Activated CD4-positive, alpha-beta T cell treated with anti-CD3 and anti-CD28 coated beads for 24 hours (primary cell): ENCODE data around the gene SLC39A11.
"Not testable (repeated sequence)": the region's sequence is repeated elsewhere in the genome, so short reads cannot be mapped to it uniquely, and the experiment has no call there.

Source experiments
- DNase-seq, 2 donors: peaks; one replicate each; pipeline ENCODE4 v3.0.0-alpha.2; 2020; ENCODE audit warnings: low read depth in 2 of 2

The SLC39A11 gene

DNA sequence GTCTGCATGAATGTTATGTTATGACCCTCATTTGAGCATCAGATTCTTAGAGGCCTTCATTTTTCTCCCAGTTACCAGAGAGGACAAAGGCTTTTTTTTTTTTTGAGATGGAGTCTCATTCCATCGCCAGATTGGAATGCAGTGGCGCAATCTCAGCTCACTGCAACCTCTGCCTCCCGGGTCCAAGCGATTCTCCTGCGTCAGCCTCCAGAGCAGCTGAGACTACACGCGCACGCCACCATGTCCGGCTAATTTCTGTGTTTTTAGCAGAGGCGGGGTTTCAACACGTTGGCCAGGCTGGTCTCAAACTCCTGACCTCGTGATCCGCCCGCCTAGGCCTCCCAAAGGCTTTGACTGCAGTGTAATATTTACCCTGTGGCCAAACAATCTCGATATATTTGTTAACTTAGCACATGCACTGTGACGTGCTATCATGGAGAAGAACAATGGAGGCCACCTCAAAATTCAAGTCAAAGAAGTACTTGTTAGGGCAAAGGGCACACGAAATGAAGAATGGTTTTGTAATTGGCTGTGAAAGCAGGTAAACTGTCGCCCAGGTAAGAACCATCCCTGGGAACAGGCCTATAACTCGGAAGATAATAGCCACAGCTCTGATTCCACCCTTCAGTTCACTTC is 303.4 kb downstream of the SLC39A11 start:
- no peak for DNase-seq

DNA sequence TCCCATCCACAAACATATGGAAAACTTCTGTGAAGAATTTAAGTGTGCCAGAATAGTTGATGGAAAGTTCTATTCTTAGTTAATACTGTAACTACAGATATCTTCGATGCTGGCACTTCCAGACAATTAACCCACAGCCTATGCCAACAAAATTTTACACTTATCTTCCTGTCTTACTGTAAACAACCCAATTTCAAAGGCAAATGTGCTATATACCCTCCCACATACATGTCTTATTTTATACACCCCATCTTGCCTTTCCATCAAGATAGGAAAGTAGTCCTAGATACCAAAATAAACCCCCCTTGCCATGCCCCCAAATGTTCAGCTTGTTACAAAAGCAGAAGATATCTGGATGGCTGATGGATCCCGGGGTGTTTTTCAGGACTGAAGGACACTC is 306.3 kb downstream of the SLC39A11 start:
- no peak for DNase-seq

DNA sequence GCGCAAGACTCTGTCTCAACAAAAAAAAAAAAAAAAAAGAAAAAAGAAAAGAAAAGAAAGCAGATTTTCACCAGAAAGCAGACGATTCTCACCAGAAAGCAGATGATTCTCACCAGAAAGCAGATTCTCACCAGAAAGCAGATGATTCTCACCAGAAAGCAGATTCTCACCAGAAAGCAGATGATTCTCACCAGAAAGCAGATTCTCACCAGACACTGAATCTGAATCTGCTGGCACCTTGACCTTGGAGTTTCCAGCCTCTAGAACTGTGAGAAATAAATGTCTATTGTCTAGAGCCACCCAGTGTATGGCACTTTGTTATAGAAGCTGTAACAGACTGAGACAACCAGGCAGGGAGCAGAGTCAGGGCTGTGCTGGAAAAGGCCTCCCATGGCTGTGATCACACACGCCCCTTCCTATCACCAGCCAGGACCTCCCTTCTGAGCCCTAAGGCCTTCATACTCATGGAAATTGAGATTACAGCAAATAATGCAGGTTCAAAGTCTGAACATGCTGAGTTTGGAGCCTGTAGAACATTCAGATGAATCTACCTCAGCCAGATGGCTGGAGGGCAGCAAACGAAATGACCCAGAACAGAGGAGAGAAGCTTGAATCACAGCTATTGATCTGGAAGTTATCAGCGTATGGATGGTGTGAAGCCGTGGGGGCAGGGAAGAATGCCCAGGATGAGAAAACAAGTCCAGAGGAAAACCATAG is 309.3 kb downstream of the SLC39A11 start:
- no peak for DNase-seq

DNA sequence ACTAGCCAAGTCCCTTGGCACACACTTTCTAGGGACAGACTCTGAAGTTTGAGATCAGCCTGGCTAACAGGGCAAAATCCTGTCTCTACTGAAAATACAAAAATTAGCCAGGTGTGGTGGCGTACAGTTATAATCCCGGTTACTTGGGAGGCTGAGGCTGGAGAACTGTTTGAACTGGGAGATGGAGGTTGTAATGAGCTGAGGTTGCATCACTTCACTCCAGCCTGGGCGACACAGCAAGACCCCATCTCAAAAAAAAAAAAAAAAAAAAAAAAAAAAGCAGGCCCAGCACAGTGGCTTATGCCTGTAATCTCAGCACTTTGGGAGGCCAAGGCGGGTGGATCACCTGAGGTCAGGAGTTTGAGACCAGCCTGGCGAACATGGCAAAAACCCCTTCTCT is 310.1 kb downstream of the SLC39A11 start:
- not testable (repeated sequence) for DNase-seq

DNA sequence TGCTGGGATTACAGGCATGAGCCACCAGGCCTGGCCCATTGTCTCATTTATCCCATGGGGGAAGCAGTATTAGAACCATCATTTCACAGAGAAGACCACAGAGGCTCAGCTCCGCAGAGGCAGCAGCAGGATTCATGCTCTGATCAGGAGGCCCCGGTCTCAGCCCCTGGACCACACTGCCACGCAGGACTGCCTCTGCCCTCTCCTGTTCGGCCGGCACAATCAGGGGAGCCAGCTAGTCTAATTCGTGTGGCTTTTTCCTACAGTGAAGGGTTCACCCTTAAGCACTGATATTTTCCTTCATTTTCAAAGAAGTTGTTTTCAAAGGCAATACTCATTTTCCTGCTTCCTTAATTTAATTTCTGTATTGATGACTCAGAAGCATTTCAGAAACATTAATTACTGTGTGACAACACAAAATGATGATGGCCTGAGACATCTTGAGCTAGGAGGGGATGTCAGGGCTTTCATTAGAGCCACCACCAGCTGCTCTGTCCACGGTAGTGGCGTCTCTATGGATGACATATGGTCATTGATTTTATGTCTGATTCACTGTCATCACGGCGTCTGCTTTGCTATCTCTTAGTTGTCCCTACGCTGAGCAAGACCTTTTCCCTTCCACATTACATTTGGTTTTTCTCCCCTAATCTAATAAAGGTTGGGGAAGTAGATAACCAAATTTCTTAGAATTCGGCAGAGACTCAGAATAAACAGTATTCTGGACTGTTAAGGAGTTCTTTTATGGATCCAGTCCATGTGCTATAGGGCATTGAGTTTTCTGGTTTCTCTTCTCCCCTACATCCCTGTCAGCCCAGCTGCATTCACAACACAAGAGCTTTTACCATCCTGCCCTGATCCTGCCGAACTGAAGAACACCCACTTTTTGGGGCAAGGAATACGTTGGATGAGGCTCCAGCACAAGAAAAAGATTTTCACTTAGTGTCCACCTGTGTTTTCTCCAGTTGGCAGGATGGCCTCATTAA is 314.0 kb downstream of the SLC39A11 start:
- DNase-seq = no peak

DNA sequence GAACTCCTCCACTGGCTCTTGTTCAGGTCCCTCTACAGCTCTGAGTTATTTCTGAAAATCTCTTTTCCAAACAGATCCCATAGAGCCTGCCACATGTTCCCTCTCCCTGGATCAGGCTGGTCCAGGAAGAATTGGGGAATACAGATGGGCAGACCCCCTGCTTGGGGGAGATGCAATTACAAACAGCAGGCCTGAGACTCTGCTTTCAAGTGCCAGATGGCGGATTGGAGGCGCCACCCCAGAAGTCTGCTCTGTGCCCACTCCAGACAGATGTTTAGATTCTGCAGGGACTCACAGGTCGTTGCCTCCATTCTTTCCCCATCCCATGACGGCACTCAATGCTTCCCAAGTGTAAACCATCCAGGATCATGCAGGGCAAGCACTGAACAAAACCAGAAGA is 316.6 kb downstream of the SLC39A11 start:
- no peak for DNase-seq

DNA sequence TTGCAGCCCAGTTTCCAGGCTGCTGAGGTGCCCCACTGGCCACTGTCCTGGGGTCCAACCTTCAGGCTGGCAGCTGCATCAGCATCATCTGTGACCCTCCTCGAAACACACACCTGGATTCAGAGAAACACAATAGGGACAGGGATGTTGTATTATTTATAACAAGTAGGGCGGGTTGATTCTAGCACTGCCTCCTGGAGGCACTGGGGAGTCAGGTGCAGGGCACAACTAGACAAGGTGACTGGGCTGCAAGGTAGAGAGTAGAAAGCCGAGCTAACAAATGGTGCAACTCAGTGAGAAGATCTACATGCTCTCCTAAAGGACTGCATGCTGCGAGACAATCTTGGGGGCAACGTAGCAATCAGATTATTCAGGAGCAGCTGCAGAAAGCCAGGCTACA is 317.3 kb downstream of the SLC39A11 start:
- no peak for DNase-seq

DNA sequence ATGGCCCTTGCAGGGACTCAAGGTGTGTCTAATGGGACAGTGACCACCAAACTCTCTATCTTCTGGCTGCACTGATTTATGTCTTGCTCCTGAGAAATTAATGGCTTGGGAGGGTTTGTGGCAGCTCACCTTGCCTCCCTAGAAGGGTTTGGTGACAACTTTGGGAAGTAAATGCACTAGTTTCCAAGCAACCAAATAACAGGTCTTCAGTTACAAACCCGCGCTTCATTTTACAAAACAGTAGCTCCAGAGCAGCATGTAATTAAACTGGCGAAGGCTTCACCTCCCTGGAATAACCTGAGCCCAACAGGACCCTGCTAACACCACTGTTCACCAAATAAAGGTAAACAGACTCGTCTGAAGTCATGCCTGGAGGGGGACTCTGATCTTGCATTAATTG is 318.3 kb downstream of the SLC39A11 start:
- no peak for DNase-seq

DNA sequence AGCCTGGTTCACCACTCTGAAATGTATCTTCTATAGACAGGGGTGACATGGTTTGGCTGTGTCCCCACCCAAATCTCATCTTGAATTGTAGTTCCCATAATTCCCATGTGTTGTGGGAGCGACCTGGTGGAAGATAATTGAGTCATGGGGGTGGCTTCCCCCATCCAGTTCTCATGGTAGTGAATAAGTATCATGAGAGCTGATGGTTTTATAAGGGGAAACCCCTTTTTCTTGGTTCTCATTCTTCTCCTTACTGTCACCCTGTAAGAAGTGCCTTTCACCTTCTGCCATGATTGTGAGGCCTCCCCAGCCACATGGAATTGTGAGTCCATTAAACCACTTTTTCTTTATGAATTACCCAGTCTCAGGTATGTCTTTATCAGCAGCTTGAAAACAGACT is 319.3 kb downstream of the SLC39A11 start:
- DNase-seq = not testable (repeated sequence)

DNA sequence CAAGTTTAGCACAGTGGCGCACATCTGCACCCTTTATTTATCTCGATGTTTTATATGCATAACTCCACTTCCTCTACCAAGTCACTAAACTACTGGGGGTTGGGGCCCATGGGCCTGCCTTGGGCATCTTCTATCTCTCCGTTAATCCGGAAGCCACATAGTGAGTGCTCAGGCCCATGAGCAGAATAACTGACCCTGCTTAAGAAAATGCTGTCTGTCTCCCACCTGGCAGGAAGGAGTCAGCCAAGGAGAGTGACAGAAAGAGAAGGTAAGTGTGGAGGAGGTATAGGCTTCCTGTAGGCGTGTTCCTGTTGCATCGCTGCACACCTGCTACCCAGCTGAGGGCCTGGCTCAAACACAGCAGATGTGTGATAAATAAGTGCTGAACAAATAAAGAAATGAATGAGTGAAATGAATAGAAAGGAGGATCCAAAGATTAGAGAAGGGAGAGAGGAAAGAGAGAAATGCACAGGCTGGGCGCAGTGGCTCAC is 320.1 kb downstream of the SLC39A11 start:
- no peak for DNase-seq

DNA sequence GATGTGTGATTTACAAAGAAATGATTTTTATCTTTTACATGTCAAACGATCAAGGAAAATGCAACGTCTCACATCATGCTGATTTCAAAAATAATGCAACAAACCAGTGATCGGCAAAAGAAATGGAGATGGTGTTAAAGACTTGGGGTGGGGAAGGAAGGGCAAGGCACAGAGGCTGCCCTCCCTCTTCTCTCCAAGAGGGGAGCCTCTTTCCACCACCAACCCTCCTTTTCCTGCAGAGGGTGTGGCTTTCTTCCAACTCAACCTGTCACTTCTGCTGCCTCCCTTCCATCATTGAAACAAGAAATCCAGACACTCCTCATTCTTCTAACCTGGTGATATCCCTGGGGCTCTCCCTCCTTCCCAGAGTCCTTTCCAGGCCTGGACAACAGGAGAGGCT is 320.8 kb downstream of the SLC39A11 start:
- no peak for DNase-seq

DNA sequence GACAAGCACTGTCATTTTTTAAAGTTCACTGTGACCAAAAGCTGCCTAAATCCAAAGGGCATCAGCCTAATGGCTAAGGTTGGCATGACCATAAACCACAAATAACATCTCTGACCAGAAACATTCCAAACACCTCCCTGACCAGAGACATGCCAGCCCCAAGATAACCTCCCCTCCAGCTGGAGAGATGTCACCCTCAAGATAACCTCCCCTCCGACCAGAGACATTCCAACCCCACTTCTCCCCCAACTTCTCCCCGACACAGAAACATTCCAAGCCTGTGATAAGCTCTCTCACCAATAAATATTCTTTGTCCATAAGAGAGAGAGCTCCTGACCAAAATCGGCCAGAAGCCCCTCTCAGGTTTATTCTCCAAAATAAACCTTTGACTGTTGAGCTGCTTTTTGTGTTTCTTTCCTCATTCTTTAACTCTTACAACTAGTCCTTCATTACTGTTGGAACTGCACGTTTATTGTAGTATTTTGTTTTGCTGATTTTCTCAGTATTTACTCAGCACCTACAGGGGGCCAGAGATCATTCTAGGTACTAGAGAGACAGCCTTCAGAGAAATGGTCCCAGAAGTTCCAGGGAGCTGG is 325.6 kb downstream of the SLC39A11 start:
- no peak for DNase-seq

DNA sequence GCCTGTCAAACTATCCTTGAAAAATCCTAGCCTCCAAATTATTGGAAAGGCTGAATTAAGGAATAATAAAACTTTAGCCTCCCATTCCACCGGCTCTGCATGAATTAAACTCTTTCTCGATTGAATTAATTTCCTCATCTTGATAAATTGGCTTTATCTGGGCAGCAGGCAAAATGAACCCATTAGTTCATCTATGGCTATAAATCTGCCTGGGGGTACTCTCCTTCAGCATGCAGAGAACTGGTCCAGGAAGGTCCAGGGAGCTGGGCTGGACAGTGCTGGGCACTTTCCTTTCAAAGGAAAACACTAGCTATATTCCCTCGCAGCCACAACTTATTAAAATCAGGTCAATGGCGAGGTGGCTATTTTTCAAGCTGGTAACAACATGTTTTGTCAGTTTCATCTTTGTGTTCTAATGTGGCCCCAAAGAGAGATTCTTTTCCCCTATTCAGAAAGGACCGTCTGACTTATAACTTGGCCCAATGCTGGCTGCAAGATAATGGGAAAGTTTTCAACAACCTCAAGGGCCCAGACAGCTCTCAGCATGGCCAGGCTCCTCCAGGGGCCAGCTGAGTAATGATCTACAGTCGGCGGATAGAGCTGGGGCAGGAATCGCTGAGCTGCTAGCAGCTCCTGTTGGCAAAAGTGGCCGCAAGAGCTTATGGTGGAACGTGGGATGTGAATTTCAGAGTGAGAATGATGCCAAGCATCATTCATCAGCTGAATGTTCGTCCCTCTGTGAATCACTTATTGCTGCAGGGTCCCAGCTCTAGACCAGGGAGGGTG is 326.9 kb downstream of the SLC39A11 start:
- DNase-seq = no peak

DNA sequence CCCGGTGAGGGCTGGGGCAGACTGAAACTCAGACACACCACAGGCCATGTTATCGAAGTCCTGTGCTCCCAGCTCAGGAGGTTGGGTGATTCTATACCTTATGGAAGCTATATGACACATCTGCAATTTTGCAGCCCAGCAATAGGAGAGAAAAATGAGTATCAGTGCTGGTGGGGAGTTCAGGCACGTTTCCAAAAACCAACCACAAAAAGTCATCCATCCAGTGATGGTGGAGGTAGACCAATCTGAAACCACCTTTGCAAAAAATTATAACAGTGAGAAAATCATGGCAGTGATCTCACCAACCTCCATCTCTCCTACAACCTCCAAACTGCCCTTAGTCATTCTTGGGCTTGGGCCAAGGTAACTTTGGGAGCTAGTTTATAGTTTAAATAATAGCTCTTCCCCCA is 327.9 kb downstream of the SLC39A11 start:
- DNase-seq = no peak

DNA sequence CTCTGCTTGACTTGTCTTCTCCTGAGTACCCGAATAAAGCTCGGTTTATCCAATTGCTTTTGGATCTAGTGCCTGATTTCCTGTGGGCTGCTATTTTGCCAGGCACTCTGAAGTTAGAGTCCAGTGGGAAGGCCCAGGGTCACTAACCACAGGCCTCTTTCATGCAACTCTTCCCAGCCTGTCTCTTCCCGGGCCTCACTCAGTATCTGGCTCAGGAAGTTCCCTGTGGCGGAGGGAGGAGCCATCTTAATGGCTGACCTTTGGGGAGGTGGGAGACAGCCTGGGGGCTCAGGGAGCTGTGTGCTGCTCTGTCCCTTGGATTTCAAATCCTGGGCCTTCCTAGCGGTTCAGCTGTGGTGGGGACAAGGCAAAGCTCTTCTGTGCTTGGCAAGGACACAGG is 328.5 kb downstream of the SLC39A11 start:
- DNase-seq = no peak

DNA sequence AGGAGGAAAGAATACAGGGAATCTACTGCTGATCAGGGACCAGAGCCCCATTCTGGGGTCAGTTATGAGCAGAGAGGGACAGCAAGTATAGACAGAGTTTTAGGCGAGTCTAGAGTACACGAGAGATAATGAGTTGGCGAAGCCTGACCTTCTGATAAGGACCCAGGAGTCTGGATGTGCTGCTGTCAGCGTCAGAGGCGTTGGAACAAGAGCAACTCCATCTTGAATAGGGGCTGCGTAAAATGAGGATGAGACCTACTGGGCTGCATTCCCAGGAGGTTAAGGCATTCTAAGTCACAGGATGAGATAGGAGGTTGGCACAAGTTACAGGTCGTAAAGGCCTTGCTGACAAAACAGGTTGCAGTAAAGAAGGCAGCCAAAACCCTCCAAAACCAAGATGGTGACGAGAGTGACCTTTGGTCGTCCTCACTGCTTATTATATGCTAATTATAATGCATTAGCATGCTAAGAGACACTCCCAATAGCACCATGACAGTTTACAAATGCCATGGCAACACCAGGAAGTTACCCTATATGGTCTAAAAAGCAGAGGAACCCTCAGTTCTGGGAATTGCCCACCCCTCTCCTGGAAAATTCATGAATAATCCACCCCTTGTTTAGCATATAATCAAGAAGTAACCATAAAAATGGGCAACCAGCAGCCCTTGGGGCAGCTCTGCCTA is 330.5 kb downstream of the SLC39A11 start:
- DNase-seq = not testable (repeated sequence)

DNA sequence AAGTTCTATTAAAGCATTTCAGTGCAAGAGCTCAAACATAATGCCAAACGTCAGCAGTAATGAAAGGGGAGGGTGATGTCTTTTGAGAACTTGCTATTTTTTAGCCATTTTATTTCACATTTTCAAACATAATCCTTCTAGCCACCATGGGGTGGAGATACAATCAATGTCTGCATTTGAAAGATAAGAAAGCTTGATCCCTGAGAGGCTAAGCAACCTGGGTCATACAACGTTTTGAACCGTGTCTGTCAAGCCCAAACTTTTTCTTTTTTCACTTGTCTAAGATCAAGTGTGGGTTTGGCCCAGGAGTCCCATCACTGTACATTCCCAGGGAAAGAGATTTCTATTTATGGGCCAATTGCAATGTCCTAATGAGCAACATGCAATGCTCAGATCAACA is 331.1 kb downstream of the SLC39A11 start:
- no peak for DNase-seq

DNA sequence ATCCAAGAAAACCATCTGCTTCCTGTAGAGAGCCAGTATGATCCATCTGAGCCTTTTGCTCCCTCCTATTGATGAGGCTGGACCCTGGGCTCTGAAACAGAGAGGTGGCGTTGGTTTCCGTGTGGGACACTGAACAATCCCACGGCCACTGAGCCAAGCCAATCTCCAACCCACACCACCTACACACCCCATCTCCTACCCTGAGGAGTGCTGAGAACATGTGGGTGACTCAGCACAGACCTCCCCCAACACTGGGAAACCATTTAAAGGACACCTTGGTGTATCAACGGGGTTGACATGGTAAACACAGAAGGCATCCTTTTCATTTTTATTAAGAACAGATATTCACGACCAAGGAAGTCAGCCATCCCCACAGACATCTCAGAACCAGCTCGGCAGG is 332.1 kb downstream of the SLC39A11 start:
- DNase-seq = no peak

DNA sequence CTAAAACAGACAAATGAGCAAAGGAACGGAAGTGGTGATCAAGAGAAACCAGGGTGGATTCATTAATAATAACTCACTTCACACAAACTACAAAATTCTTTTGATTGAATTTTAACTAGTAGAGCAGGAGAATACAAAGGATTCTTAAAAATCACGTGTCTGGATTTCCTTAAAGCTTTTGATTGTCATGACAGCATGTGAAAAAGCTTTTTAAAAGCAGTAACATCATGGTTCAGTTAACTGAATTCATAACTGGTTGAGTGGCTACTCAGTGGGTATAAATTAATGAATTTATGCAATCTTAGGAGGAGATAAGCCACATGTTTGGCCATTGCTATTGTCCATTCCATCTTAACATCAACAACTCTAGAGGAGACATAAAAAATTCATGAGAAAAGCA is 333.2 kb downstream of the SLC39A11 start:
- no peak for DNase-seq

DNA sequence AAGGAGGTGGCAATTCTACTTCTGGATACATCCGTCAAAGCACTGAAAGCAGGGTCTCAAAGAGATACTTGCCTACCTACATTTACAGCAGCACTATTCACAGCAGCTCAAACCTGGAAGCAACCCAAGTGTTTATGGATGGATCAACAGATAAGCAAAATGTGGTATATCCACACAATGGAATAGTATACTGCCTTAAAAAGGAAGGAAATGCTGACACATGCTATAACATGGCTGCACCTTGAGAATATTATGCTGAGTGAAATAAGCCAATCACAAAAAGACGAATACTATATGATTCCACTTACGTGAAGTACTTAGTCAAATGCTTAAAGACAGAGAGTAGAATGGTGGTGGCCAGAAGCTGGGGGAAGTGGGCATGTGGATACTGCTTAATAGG is 336.2 kb downstream of the SLC39A11 start:
- no peak for DNase-seq

DNA sequence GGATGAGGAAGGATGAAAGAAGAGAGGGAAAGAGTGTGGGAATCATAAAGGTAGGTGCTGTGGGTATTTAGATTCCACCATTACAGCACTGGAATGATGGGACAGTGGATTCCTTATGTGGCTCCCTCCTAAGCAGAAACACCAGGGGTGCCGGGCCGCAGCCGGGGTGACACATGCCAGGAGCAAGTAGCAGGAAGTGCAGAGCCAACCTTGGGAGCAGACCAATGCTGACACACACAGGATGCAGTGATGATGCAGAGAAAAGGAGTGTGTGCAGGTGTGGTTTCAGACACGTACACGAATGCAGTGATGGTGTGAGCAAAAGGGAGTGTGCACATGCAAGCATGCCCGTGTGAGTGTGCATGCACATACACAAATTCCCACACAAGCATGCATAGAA is 338.0 kb downstream of the SLC39A11 start:
- DNase-seq = no peak
